ENCODE measurements around the gene LGALS7B. TPM values are rescaled to one million over a fixed set of nuclear protein-coding genes. Genes with fewer than 3 reads are reported as not detected.
"Not testable (repeated sequence)": the region's sequence is repeated elsewhere in the genome, so short reads cannot be mapped to it uniquely, and the experiment has no call there.

LGALS7B gene
- total and polyA plus RNA-seq, 12 donors = 0.33 to 1.0 TPM; not detected in 10

DNA sequence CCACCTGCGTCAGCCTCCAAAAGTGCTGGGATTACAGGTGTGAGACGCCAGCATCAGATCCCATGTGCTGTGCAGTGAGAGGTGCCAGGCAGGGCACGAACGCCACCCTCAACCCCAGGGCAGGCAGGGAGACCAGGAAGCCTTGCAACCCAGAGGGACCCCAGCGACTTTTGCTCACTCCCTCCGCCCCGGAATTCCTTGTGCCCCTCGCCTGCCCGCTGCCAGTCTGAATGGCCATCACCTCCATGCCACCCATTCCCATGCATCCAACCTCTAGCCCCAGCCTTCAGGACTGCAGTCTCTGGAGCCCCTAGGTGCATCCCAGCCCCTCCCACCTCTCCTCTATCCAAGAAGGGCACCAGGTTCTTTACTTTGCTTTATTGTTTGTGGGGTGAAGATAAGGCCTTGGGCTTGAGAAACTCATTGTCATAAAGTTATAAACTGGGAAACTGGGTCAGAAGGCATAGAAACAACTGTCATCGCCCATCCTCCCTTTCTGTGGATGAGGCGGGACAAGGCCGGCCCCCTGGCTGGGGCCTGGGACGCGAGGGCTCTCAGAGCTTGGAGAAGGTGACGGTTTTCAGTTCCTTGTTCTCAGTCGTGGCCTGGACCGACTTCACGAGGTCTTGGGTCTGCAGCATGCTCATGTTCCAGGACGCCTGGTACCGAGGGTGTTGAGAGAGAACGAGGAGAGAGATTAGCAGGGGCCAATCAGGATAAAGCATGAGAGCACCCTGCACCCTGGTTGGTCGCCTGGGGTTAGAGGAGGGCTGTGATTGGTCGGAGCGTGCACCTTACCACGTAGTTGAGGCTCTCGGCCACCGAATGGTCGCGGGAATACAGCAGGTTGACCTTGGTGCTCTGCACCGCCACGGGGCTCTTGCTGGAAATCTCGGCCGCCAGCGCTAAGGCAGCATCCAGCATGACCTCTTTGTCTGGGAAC is 26.3 kb downstream of the LGALS7B start:
- TF ChIP-seq, protein P1, sequence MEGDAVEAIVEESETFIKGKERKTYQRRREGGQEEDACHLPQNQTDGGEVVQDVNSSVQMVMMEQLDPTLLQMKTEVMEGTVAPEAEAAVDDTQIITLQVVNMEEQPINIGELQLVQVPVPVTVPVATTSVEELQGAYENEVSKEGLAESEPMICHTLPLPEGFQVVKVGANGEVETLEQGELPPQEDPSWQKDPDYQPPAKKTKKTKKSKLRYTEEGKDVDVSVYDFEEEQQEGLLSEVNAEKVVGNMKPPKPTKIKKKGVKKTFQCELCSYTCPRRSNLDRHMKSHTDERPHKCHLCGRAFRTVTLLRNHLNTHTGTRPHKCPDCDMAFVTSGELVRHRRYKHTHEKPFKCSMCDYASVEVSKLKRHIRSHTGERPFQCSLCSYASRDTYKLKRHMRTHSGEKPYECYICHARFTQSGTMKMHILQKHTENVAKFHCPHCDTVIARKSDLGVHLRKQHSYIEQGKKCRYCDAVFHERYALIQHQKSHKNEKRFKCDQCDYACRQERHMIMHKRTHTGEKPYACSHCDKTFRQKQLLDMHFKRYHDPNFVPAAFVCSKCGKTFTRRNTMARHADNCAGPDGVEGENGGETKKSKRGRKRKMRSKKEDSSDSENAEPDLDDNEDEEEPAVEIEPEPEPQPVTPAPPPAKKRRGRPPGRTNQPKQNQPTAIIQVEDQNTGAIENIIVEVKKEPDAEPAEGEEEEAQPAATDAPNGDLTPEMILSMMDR (IDR thresholded peaks at IDR 0.05) = no peak
- no peak for TF ChIP-seq POLR2A (IDR thresholded peaks at IDR 0.05)
- no peaks in the 10 kb centered on the region for H3K9me3 ChIP-seq (replicated peaks in 1 of 3)
- no peak for DNase-seq
- H3K27me3 ChIP-seq = no peaks in the 10 kb centered on the region
- 90 to 95% (median 92%) methylated on average over 31 to 34 of the region's 34 CpGs for WGBS, 4 donors
- no peak overlapping the region for H3K4me3 ChIP-seq
- peaks cover 5 to 7% of the 10 kb centered on the region in 2 donors for H3K4me1 ChIP-seq (replicated peaks in 1 of 2)
- peaks cover 0 to 34% of the 10 kb centered on the region in 2 donors for H3K36me3 ChIP-seq (replicated peaks in 1 of 2)
- H3K27ac ChIP-seq = no peak overlapping the region
- intact Hi-C loops (cut with DNase I) = no loop called here

DNA sequence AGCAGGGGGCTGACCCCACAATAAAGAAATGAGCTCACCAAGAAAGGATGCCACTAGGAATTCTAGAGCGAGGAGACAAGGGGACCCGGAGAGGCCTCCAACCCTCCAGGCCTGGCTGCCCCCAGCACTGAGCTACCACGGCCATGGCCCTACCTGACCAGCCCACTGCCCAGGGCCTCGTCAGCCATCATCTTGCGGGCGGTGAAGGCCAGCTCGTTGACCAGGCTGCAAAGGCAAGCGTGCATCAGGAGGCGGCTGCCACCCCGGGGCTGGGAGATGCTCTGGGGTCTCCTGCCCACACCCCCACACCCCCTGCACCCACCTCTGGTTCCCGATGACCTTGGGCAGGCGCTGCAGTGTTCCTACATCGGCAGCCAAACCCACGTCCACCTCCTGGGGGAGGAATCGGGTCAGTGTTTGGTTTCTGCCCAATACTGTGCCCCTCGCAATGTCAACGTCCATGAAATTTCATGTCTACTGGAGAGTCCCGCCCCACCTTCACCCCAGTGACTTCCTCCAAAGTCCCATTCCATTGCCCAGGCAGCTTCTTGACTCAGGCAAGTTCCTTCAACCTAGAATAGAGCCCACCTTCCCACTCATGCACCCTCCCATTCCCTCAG is 27.2 kb downstream of the LGALS7B start:
- Histone ChIP-seq H3K27me3 (no peaks in the 10 kb centered on the region), H3K4me1 (replicated peaks in 1 of 2) (peaks cover 5 to 7% of the 10 kb centered on the region in 2 donors), H3K27ac (no peak overlapping the region), H3K4me3 (no peak overlapping the region), H3K9me3 (replicated peaks in 1 of 3) (no peaks in the 10 kb centered on the region), H3K36me3 (replicated peaks in 1 of 2) (peaks cover 0 to 34% of the 10 kb centered on the region in 2 donors)
- TF ChIP-seq POLR2A (IDR thresholded peaks at IDR 0.05) = no peak
- TF ChIP-seq, protein P1 (IDR thresholded peaks at IDR 0.05) = no peak
- no peak for DNase-seq
- WGBS, 4 donors = 95 to 100% (median 95%) methylated on average over 4 to 18 of the region's 18 CpGs
- intact Hi-C loops (cut with DNase I) = no loop called here

DNA sequence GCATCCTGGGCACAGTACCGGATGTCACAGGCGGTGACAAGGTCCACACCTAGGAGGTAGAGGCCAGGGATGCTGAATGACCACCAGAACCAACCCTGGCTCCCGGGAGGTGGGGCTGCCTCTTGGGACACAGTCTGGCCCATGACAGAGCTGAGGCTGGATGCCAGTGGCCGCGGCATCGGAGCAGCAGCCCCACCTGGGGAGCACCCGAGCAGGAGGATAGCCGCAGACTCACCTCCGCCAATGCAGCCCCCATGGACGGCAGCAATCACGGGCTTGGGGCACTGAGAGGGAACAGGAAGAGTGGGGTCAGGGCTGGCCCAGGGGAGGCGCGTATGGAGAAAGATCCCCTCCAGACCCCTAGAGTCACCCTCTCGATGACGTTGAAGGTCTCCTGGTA is 28.1 kb downstream of the LGALS7B start:
- H3K27me3 ChIP-seq = no peaks in the 10 kb centered on the region
- no peak overlapping the region for H3K27ac ChIP-seq
- H3K36me3 ChIP-seq (replicated peaks in 1 of 2) = peaks cover 0 to 34% of the 10 kb centered on the region in 2 donors
- WGBS, 4 donors = 92 to 94% (median 93%) methylated on average over 8 to 15 of the region's 15 CpGs
- H3K4me3 ChIP-seq = no peak overlapping the region
- intact Hi-C loops (cut with DNase I) = no loop called here
- TF ChIP-seq POLR2A (IDR thresholded peaks at IDR 0.05) = no peak
- TF ChIP-seq, protein P1 (IDR thresholded peaks at IDR 0.05) = no peak
- DNase-seq = no peak
- no peaks in the 10 kb centered on the region for H3K9me3 ChIP-seq (replicated peaks in 1 of 3)
- peaks cover 5 to 7% of the 10 kb centered on the region in 2 donors for H3K4me1 ChIP-seq (replicated peaks in 1 of 2)

DNA sequence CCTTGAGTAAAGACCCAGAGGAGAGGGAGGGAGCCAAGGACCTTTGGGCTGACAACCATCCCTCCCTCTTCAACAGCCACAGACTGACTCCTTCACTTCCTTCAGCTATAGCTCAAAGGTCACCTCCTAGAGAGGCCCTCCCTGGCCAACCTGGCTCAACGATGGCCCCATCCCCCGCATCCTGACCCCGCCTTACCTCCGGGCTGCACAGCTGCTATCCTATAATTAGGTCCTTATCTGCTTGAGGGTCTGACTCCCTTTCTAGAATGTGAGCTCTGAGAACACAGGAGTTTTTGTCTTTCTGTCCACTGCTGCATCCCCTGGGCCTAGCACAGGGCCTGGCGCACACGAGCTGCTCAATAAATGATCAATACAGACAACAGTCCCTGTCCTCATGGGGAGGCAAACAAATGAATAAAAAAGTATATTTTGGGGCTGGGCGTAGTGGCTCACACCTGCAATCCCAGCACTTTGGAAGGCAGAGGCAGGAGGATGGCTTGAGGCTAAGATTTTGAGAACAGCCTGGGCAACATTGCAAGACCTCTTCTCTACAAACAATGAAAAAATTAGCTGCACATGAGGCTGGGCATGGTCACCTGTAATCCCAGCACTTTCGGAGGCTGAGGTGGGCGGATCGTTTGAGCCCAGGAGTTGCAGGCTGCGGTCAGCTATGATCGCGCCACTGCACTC is 30.4 kb downstream of the LGALS7B start:
- Histone ChIP-seq H3K4me3 (no peak overlapping the region), H3K27me3 (no peaks in the 10 kb centered on the region), H3K9me3 (replicated peaks in 1 of 3) (no peaks in the 10 kb centered on the region), H3K4me1 (replicated peaks in 1 of 2) (peaks cover 5 to 7% of the 10 kb centered on the region in 2 donors), H3K27ac (no peak overlapping the region), H3K36me3 (replicated peaks in 1 of 2) (peaks cover 0 to 41% of the 10 kb centered on the region in 2 donors)
- intact Hi-C loops (cut with DNase I) = no loop called here
- DNase-seq = peak in 1 of 7 donors; percentile 36
- 75 to 82% (median 77%) methylated on average over 13 of the region's 13 CpGs for WGBS, 4 donors
- no peak for TF ChIP-seq POLR2A (IDR thresholded peaks at IDR 0.05)
- TF ChIP-seq, protein P1 (IDR thresholded peaks at IDR 0.05) = no peak

DNA sequence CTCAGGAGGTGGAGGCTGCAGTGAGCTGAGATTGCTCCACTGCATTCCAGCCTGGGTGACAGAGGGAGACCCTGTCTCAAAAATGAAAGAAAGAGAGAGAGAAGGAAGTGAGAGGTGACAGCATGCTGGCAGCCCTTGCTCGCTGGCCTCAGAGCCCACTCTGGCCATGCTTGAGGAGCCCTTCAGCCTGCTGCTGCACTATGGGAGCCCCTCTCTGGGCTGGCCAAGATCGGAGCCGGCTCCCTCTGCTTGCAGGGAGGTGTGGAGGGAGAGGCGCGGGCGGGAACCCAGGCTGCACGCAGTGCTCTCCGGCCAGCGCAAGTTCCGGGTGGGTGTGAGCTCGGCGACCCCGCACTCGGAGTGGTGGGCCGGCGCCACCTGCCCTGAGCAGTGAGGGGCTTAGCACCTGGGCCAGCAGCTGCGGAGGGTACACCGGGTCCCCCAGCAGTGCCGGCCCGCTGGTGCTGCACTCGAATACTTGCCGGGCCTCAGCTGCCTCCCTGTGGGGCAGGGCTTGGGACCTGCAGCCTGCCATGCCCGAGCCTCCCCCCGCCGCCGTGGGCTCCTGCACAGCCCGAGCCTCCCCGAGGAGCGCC is 32.3 kb downstream of the LGALS7B start:
- H3K4me1 ChIP-seq (replicated peaks in 1 of 2); H3K4me3 ChIP-seq; intact Hi-C loops (cut with DNase I); H3K27ac ChIP-seq; H3K27me3 ChIP-seq; DNase-seq; H3K9me3 ChIP-seq (replicated peaks in 1 of 3): not testable (repeated sequence)
- 94 to 98% (median 97%) methylated on average over 14 to 29 of the region's 29 CpGs for WGBS, 4 donors
- peaks cover 0 to 28% of the 10 kb centered on the region in 2 donors for H3K36me3 ChIP-seq (replicated peaks in 1 of 2)

DNA sequence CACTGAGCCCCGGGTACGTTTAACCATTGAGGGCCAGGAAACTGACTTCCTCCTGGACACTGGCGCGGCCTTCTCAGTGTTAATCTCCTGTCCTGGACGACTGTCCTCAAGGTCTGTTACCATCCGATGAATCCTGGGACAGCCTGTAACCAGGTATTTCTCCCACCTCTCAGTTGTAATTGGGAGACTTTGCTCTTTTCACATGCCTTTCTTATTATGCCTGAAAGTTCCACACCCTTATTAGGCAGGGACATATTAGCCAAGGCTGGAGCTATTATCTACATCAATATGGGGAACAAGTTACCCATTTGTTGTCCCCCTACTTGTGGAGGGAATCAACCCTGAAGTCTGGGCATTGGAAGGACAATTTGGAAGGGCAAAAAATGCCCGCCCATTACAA is 36.9 kb downstream of the LGALS7B start:
- H3K4me3 ChIP-seq = not testable (repeated sequence)
- peaks cover 0 to 43% of the 10 kb centered on the region in 2 donors for H3K36me3 ChIP-seq (replicated peaks in 1 of 2)

More for the DNA sequence above, 36.9 kb downstream of the LGALS7B start:
- DNase-seq; H3K27ac ChIP-seq; intact Hi-C loops (cut with DNase I); H3K9me3 ChIP-seq (replicated peaks in 1 of 3); H3K27me3 ChIP-seq: not testable (repeated sequence)
- 80 to 89% (median 83%) methylated on average over 5 to 7 of the region's 7 CpGs for WGBS, 4 donors
- H3K4me1 ChIP-seq (replicated peaks in 1 of 2) = peaks cover 17 to 26% of the 10 kb centered on the region in 2 donors
